ENCODE data around the gene UNC13D. TPM values are rescaled to one million over a fixed set of nuclear protein-coding genes. Genes with fewer than 3 reads are reported as not detected.

Gene UNC13D
- total RNA-seq, 1 experiment from 2014 or later: 20.2 TPM

GRCh38 chr17:75873587-75874322 lies 29.6 kb upstream of the UNC13D start:
- H4K20me1 ChIP-seq (ENCODE audit: insufficient read depth): no peaks in the 10 kb centered on the region
- RAD21 ChIA-PET (ENCODE audit: low non-redundant PET in 1 of 2, low total read pairs in 2 of 2, uncharacterized antibody in 2 of 2, unreplicated experiment in 2 of 2): no interaction called here
- peaks cover 27% of the 10 kb centered on the region for H3K79me2 ChIP-seq (ENCODE audit: insufficient read depth, low read length)
- no peak overlapping the region for H2AFZ ChIP-seq (ENCODE audit: low read depth, low read length, poor library complexity, severe bottlenecking)
- BruUV-seq (replicated peaks): no TSS peak
- TF ChIP-seq CBX3 (IDR thresholded peaks at IDR 0.05; ENCODE audit: low read depth) (no peak), YY1 (IDR thresholded peaks at IDR 0.05; ENCODE audit: extremely low read depth, insufficient replicate concordance, low read depth, low read length) (no peak), EZH2phosphoT487 (IDR thresholded peaks at IDR 0.05; ENCODE audit: borderline replicate concordance) (no peak), JUND (IDR thresholded peaks at IDR 0.05) (no peak), SIN3A (IDR thresholded peaks at IDR 0.05; ENCODE audit: low read depth) (no peak), FOSL1 (IDR thresholded peaks at IDR 0.05; ENCODE audit: low read depth) (no peak), MAX (IDR thresholded peaks at IDR 0.05) (no peak), TCF7L2 (IDR thresholded peaks at IDR 0.05; ENCODE audit: borderline replicate concordance, extremely low read depth, insufficient read depth, insufficient read length) (no peak)
- CTCF ChIA-PET: interaction anchor here (1.4 to 6.3 kb wide), 4 partner anchors 9 to 18 kb away, joined by 3 to 57 read pairs (median 32); partner anchors contain the start of gene WBP2
- peak overlapping the region; percentile 73; the same call in 1 of the 2 replicates for H3K4me2 ChIP-seq (ENCODE audit: low read length)
- no peaks in the 10 kb centered on the region for H3K9me3 ChIP-seq (ENCODE audit: control insufficient read depth in 1 of 2, insufficient read depth in 1 of 2, low read depth in 1 of 2, low read length in 2 of 2)
- DNase-seq (ENCODE audit: low read depth, low spot score) (no peak), ATAC-seq (no peak)
- no peaks in the 10 kb centered on the region for H3K9me2 ChIP-seq (ENCODE audit: insufficient read depth)
- peak overlapping the region; percentile 99 for H3K27ac ChIP-seq (ENCODE audit: low read depth, low read length)
- POLR2A ChIA-PET: interaction anchor here (0.5 to 5.0 kb wide), 4 partner anchors 17 to 97 kb away, joined by 4 to 27 read pairs (median 10); a partner anchor contains a TSS
- no peaks in the 10 kb centered on the region for H3K27me3 ChIP-seq (ENCODE audit: insufficient read depth, low read length)
- peak overlapping the region; percentile 19; the same call in 1 of the 2 replicates for H3K9ac ChIP-seq (ENCODE audit: low read length)
- H3K36me3 ChIP-seq (ENCODE audit: control insufficient read depth in 1 of 2, insufficient read depth in 2 of 2, low read length in 2 of 2): peaks cover 0 to 4% of the 10 kb centered on the region in 2 experiments; a peak in 1 of 4 replicates
- no peak overlapping the region for H3K4me3 ChIP-seq (replicated peaks in 1 of 2; ENCODE audit: low read depth in 1 of 2, low read length in 2 of 2)
- intact Hi-C loops (cut with micrococcal nuclease): no loop called here
- peaks cover 69 to 87% of the 10 kb centered on the region in 2 experiments for H3K4me1 ChIP-seq (ENCODE audit: control insufficient read depth in 1 of 2, insufficient read depth in 2 of 2, low read length in 2 of 2)
